ENCODE measurements around the gene NTRK1. TPM values are rescaled to one million over a fixed set of nuclear protein-coding genes. Genes with fewer than 3 reads are reported as not detected.

Gene NTRK1
- total and polyA plus RNA-seq, 2 of the 13 experiments (the other 11 are each of a cell fraction or from before 2014, with no cell fraction given): not detected

GRCh38 chr1:156920233-156921052 lies 59.8 kb downstream of the NTRK1 start, which contains the start of gene LRRC71 (continued):
- no peak for TF ChIP-seq JUN (CRISPR knock-in tag; IDR thresholded peaks at IDR 0.05)
- no peak for TF ChIP-seq ZMAT5 (CRISPR knock-in tag; IDR thresholded peaks at IDR 0.05; ENCODE audit: borderline replicate concordance, low read depth)
- no peak for TF ChIP-seq E2F1 (CRISPR knock-in tag; IDR thresholded peaks at IDR 0.05)
- no peak for TF ChIP-seq ZNF747 (CRISPR knock-in tag; IDR thresholded peaks at IDR 0.05; ENCODE audit: borderline replicate concordance)
- peak; percentile 44; the same call in 1 of the 2 replicates for TF ChIP-seq MXD3 (CRISPR knock-in tag; IDR thresholded peaks at IDR 0.05)
- no peak for TF ChIP-seq ELF3 (CRISPR knock-in tag; IDR thresholded peaks at IDR 0.05)
- TF ChIP-seq REST (IDR thresholded peaks at IDR 0.05; ENCODE audit: borderline replicate concordance in 1 of 2, low read depth in 1 of 2, low read length in 2 of 2): no peak
- TF ChIP-seq ZEB1 (IDR thresholded peaks at IDR 0.05; ENCODE audit: insufficient replicate concordance, low read depth): no peak
- no peak for TF ChIP-seq THAP7 (CRISPR knock-in tag; IDR thresholded peaks at IDR 0.05)
- peak; percentile 76 for TF ChIP-seq XRCC5 (optimal IDR thresholded peaks at IDR 0.05; ENCODE audit: low read length)
- no peak for TF ChIP-seq PAXIP1 (CRISPR knock-in tag; conservative IDR thresholded peaks at IDR 0.05)
- TF ChIP-seq CEBPB (IDR thresholded peaks at IDR 0.05; ENCODE audit: borderline replicate concordance, low read depth, low read length): no peak
- no peak for TF ChIP-seq HDAC1 (CRISPR knock-in tag; IDR thresholded peaks at IDR 0.05)
- no peak for TF ChIP-seq POLR2AphosphoS2 (IDR thresholded peaks at IDR 0.05; ENCODE audit: low read depth, low read length)
- no peak for TF ChIP-seq JDP2 (CRISPR knock-in tag; IDR thresholded peaks at IDR 0.05; ENCODE audit: borderline replicate concordance)
- no peak for TF ChIP-seq ZNF703 (CRISPR knock-in tag; IDR thresholded peaks at IDR 0.05; ENCODE audit: borderline replicate concordance)
- peak; percentile 42; the same call in 1 of the 2 replicates for TF ChIP-seq ZFX (CRISPR knock-in tag; IDR thresholded peaks at IDR 0.05; ENCODE audit: low read depth)
- no peak for TF ChIP-seq ZNF234 (CRISPR knock-in tag; conservative IDR thresholded peaks at IDR 0.05)
- 0 out of 2 replicates have a peak, but pooled peaks have one; percentile 23 for TF ChIP-seq BCL6 (CRISPR knock-in tag; IDR thresholded peaks at IDR 0.05)

Measured in HepG2 (cell line).